ENCODE results near the gene PCGF3.
"Not testable (repeated sequence)": the region's sequence is repeated elsewhere in the genome, so short reads cannot be mapped to it uniquely, and the experiment has no call there.

- TF ChIP-seq CTCF, POLR2A (IDR thresholded peaks at IDR 0.05): not testable (repeated sequence)
These were observed 69.9 kb downstream of the PCGF3 start for GRCh38 chr4:775485-775884.

All from right lobe of liver (tissue), 4 donors.